Measurements from ENCODE around the gene AMY2B.
"Not testable (repeated sequence)": the region's sequence is repeated elsewhere in the genome, so short reads cannot be mapped to it uniquely, and the experiment has no call there.

The AMY2B gene

DNA sequence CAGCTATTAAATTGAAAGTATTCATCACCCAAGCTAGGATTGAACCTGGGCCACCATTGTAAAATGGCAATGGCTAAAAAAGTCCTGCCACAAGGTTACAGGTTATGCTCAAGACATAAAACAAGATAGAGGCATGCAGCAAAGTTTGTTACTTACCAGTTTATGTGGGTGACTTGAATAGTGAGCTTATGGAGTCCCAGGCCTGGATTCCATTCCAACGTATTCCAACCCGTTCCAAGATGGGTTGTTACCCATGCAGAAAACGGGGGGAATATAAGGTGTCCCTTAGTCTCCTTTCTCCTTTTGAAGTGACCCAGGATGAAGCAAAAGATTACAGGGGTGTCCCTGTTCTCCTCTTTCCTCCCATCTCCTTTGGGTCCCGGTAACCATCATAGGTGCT is 56.0 kb downstream of the AMY2B start:
- not testable (repeated sequence) for DNase-seq

Data from NCI-H1417 (cell line).